Lower lobe of right lung (tissue), 2 donors: ENCODE measurements around the gene MPRIP. TPM values are rescaled to one million over a fixed set of nuclear protein-coding genes. Genes with fewer than 3 reads are reported as not detected.
"Not testable (repeated sequence)": the region's sequence is repeated elsewhere in the genome, so short reads cannot be mapped to it uniquely, and the experiment has no call there.

Source experiments
- ATAC-seq, 2 donors: fragments of 200-7000 bp; cut with Tn5 transposase; one replicate each; pipeline ENCODE4 v1.9.1; 2020 to 2022; ENCODE audit warnings: mild to moderate bottlenecking in 2 of 2, moderate library complexity in 2 of 2
- DNase-seq: peaks from one replicate; pipeline ENCODE4 v3.0.0-alpha.2; 2020
- H3K27ac ChIP-seq: fragments of 200-600 bp; one replicate; pipeline ENCODE4 v1.8.0; 2022
- H3K27me3 ChIP-seq: fragments of 200-600 bp; one replicate; pipeline ENCODE4 v1.8.0; 2022; ENCODE audit warnings: low read depth
- H3K36me3 ChIP-seq: fragments of 200-600 bp; one replicate; pipeline ENCODE4 v1.8.0; 2022; ENCODE audit warnings: mild to moderate bottlenecking
- H3K4me1 ChIP-seq: fragments of 200-600 bp; one replicate; pipeline ENCODE4 v1.8.0; 2022
- H3K4me3 ChIP-seq: fragments of 200-600 bp; one replicate; pipeline ENCODE4 v1.8.0; 2022; ENCODE audit warnings: mild to moderate bottlenecking
- H3K9me3 ChIP-seq: fragments of 200-600 bp; one replicate; pipeline ENCODE4 v1.8.0; 2022
- CTCF ChIP-seq: fragments of 200-600 bp; IDR thresholded peaks from one replicate; pipeline ENCODE4 v1.8.0; 2022; ENCODE audit warnings: antibody characterized with exemption, mild to moderate bottlenecking
- intact Hi-C: fragments of 100-400 bp; cut with DNase I; formaldehyde crosslinking; loops from one replicate; pipeline ENCODE4 v1.11.0; 2022
- total RNA-seq: library from RNA; stranded (reverse); fragmentation: NEBNext Ultra II Directional; extraction: Animal tissue kit (Norgen Biotek cat#: 25700); gene quantifications from one replicate; pipeline ENCODE4 v1.2.1, GENCODE V29; 2021
- donor health status: DM: no; HTN: yes; CAD: no; lungs with severe emphysema.

The MPRIP gene
- total RNA-seq, 1 donor from 2014 or later, result 232 TPM

GRCh38 chr17:17191961-17192381 is 149.7 kb downstream of the MPRIP start:
- DNase-seq (no peak), ATAC-seq (no peak)
- H3K4me1 ChIP-seq, result peaks cover 27% of the 10 kb centered on the region
- H3K36me3 ChIP-seq, result peaks cover 32% of the 10 kb centered on the region
- TF ChIP-seq CTCF, result no peak
- no peak overlapping the region for H3K27ac ChIP-seq
- intact Hi-C loops, result no loop called here
- H3K27me3 ChIP-seq, result no peaks in the 10 kb centered on the region
- no peak overlapping the region for H3K4me3 ChIP-seq
- no peaks in the 10 kb centered on the region for H3K9me3 ChIP-seq

GRCh38 chr17:17195466-17195865 is 153.2 kb downstream of the MPRIP start:
- H3K9me3 ChIP-seq, H3K27ac ChIP-seq, H3K4me3 ChIP-seq, H3K36me3 ChIP-seq, ATAC-seq, intact Hi-C loops, DNase-seq, H3K27me3 ChIP-seq: not testable (repeated sequence)
- peaks cover 16% of the 10 kb centered on the region for H3K4me1 ChIP-seq

- Histone ChIP-seq H3K9me3 (no peaks in the 10 kb centered on the region), H3K27me3 (no peaks in the 10 kb centered on the region), H3K27ac (no peak overlapping the region), H3K36me3 (no peaks in the 10 kb centered on the region), H3K4me1 (peaks cover 11% of the 10 kb centered on the region), H3K4me3 (no peak overlapping the region)
- no peak for TF ChIP-seq CTCF
- DNase-seq (no peak), ATAC-seq (no peak)
- intact Hi-C loops, result no loop called here
Measured at GRCh38 chr17:17196776-17197175, 154.5 kb downstream of the MPRIP start.

GRCh38 chr17:17198281-17198680 is 156.0 kb downstream of the MPRIP start:
- no peaks in the 10 kb centered on the region for H3K9me3 ChIP-seq
- DNase-seq (no peak), ATAC-seq (no peak)
- H3K4me1 ChIP-seq, result peaks cover 8% of the 10 kb centered on the region
- peaks cover 9% of the 10 kb centered on the region for H3K36me3 ChIP-seq
- intact Hi-C loops, result no loop called here
- H3K4me3 ChIP-seq, result no peak overlapping the region
- H3K27ac ChIP-seq, result no peak overlapping the region
- no peaks in the 10 kb centered on the region for H3K27me3 ChIP-seq
- TF ChIP-seq CTCF, result no peak

GRCh38 chr17:17200311-17200710 is 158.1 kb downstream of the MPRIP start:
- ATAC-seq, result no peak
- intact Hi-C loops, result no loop called here
- no peak for TF ChIP-seq CTCF
- Histone ChIP-seq H3K9me3 (no peaks in the 10 kb centered on the region), H3K4me1 (peaks cover 25% of the 10 kb centered on the region), H3K27ac (peak overlapping the region; percentile 21), H3K36me3 (peaks cover 9% of the 10 kb centered on the region), H3K4me3 (no peak overlapping the region), H3K27me3 (no peaks in the 10 kb centered on the region)
- no peak for DNase-seq

- TF ChIP-seq CTCF, result no peak
- ATAC-seq, result no peak
Measured at GRCh38 chr17:17200831-17201230, 158.6 kb downstream of the MPRIP start.

More at GRCh38 chr17:17200831-17201230, 158.6 kb downstream of the MPRIP start:
- Histone ChIP-seq H3K4me1 (peaks cover 30% of the 10 kb centered on the region), H3K27me3 (no peaks in the 10 kb centered on the region), H3K9me3 (no peaks in the 10 kb centered on the region), H3K36me3 (peaks cover 9% of the 10 kb centered on the region), H3K4me3 (no peak overlapping the region), H3K27ac (peak overlapping the region; percentile 21)
- intact Hi-C loops, result no loop called here
- DNase-seq, result no peak
